Measurements from ENCODE around the gene TOP1. TPM values are rescaled to one million over a fixed set of nuclear protein-coding genes. Genes with fewer than 3 reads are reported as not detected.
A peak's percentile ranks its signal among the peaks of the same experiment; 100 is the strongest.

Gene TOP1
- total and polyA plus RNA-seq, 9 of the 15 experiments (the other 6 are each of a cell fraction or from before 2014, with no cell fraction given), result 26.4 to 127 (median 39.6) TPM

GRCh38 chr20:41051009-41051825, 22.6 kb downstream of the TOP1 start (continued):
- TF ChIP-seq, protein P1, sequence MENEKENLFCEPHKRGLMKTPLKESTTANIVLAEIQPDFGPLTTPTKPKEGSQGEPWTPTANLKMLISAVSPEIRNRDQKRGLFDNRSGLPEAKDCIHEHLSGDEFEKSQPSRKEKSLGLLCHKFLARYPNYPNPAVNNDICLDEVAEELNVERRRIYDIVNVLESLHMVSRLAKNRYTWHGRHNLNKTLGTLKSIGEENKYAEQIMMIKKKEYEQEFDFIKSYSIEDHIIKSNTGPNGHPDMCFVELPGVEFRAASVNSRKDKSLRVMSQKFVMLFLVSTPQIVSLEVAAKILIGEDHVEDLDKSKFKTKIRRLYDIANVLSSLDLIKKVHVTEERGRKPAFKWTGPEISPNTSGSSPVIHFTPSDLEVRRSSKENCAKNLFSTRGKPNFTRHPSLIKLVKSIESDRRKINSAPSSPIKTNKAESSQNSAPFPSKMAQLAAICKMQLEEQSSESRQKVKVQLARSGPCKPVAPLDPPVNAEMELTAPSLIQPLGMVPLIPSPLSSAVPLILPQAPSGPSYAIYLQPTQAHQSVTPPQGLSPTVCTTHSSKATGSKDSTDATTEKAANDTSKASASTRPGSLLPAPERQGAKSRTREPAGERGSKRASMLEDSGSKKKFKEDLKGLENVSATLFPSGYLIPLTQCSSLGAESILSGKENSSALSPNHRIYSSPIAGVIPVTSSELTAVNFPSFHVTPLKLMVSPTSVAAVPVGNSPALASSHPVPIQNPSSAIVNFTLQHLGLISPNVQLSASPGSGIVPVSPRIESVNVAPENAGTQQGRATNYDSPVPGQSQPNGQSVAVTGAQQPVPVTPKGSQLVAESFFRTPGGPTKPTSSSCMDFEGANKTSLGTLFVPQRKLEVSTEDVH (IDR thresholded peaks at IDR 0.05; ENCODE audit: low read depth, partially characterized antibody), result no peak
- TF ChIP-seq ZNF436 (CRISPR knock-in tag; IDR thresholded peaks at IDR 0.05), result no peak
- TF ChIP-seq CEBPB (tag; IDR thresholded peaks at IDR 0.05), result peak; percentile 74
- TF ChIP-seq SMAD1 (IDR thresholded peaks at IDR 0.05; ENCODE audit: low read depth, low read length, partially characterized antibody), result no peak
- no peak for TF ChIP-seq CREM (IDR thresholded peaks at IDR 0.05; ENCODE audit: low read depth)
- TF ChIP-seq SNIP1 (IDR thresholded peaks at IDR 0.05; ENCODE audit: low read depth), result no peak
- TF ChIP-seq TRIM24 (IDR thresholded peaks at IDR 0.05), result no peak
- TF ChIP-seq CHD1 (IDR thresholded peaks at IDR 0.05; ENCODE audit: low read length), result peak; percentile 49
- TF ChIP-seq SIN3A (IDR thresholded peaks at IDR 0.05; ENCODE audit: borderline replicate concordance in 2 of 2, control insufficient read depth in 1 of 2, low read depth in 2 of 2, low read length in 2 of 2), result no peak
- TF ChIP-seq NR2C1 (IDR thresholded peaks at IDR 0.05), result no peak
- 0 out of 2 replicates have a peak, but pooled peaks have one; percentile 14 for TF ChIP-seq NR2C1 (tag; IDR thresholded peaks at IDR 0.05)
- TF ChIP-seq, protein P2, sequence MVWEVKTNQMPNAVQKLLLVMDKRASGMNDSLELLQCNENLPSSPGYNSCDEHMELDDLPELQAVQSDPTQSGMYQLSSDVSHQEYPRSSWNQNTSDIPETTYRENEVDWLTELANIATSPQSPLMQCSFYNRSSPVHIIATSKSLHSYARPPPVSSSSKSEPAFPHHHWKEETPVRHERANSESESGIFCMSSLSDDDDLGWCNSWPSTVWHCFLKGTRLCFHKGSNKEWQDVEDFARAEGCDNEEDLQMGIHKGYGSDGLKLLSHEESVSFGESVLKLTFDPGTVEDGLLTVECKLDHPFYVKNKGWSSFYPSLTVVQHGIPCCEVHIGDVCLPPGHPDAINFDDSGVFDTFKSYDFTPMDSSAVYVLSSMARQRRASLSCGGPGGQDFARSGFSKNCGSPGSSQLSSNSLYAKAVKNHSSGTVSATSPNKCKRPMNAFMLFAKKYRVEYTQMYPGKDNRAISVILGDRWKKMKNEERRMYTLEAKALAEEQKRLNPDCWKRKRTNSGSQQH (CRISPR knock-in tag; IDR thresholded peaks at IDR 0.05), result no peak
- no peak for TF ChIP-seq TAF15 (IDR thresholded peaks at IDR 0.05; ENCODE audit: low read depth, low read length)
- TF ChIP-seq SIRT6 (IDR thresholded peaks at IDR 0.05; ENCODE audit: low read depth, low read length), result no peak
- no peak for TF ChIP-seq ZNF3 (CRISPR knock-in tag; IDR thresholded peaks at IDR 0.05)
- TF ChIP-seq ZNF551 (CRISPR knock-in tag; IDR thresholded peaks at IDR 0.05), result no peak
- no peak for TF ChIP-seq ZNF561 (CRISPR knock-in tag; conservative IDR thresholded peaks at IDR 0.05)
- TF ChIP-seq PHF8 (IDR thresholded peaks at IDR 0.05; ENCODE audit: borderline replicate concordance, low read length), result no peak
- TF ChIP-seq POLR2H (tag; IDR thresholded peaks at IDR 0.05; ENCODE audit: low read depth), result 0 out of 2 replicates have a peak, but pooled peaks have one; percentile 46
- no peak; the same call in 1 of the 2 replicates for TF ChIP-seq FOXM1 (IDR thresholded peaks at IDR 0.05; ENCODE audit: low read depth)
- no peak for TF ChIP-seq FOXM1 (CRISPR knock-in tag; IDR thresholded peaks at IDR 0.05; ENCODE audit: low read depth)
- TF ChIP-seq PKNOX1 (IDR thresholded peaks at IDR 0.05), result no peak
- TF ChIP-seq NR1H2 (CRISPR knock-in tag; IDR thresholded peaks at IDR 0.05), result no peak
- TF ChIP-seq TRIM28 (IDR thresholded peaks at IDR 0.05), result no peak
- peak; percentile 4; the same call in 1 of the 2 replicates for TF ChIP-seq FOSL1 (tag; conservative IDR thresholded peaks at IDR 0.05)
